Testis (tissue), 2 donors: ENCODE results near the gene SLC7A6.

ENCODE experiments used
- CTCF ChIP-seq, 3 experiments: fragments of 450-650 bp in 2 of 3; fragments of 200-600 bp in 1 of 3; sonication (generic) in 1 of 3; IDR thresholded peaks; one replicate each; pipeline ENCODE4 v1.5.1; 2016 to 2019; ENCODE audit warnings: antibody characterized with exemption in 3 of 3, mild to moderate bottlenecking in 2 of 3, moderate library complexity in 1 of 3
- POLR2A ChIP-seq: fragments of 450-650 bp; IDR thresholded peaks from one replicate; pipeline ENCODE4 v1.6.1; 2017; ENCODE audit warnings: antibody characterized with exemption, mild to moderate bottlenecking, moderate library complexity

GRCh38 chr16:68343137-68343536 is 78.8 kb downstream of the SLC7A6 start:
- TF ChIP-seq POLR2A = no peak
- TF ChIP-seq CTCF (IDR thresholded peaks at IDR 0.05) = no peak
